HK-2 (cell line): ENCODE data around the gene NUDT11.
A peak's percentile ranks its signal among the peaks of the same experiment; 100 is the strongest.
"Not testable (repeated sequence)": the region's sequence is repeated elsewhere in the genome, so short reads cannot be mapped to it uniquely, and the experiment has no call there.

ENCODE experiments used
- DNase-seq: peaks from one replicate; pipeline ENCODE4 v3.0.0-alpha.2; 2018; ENCODE audit not compliant: unreplicated experiment

The NUDT11 gene

DNA sequence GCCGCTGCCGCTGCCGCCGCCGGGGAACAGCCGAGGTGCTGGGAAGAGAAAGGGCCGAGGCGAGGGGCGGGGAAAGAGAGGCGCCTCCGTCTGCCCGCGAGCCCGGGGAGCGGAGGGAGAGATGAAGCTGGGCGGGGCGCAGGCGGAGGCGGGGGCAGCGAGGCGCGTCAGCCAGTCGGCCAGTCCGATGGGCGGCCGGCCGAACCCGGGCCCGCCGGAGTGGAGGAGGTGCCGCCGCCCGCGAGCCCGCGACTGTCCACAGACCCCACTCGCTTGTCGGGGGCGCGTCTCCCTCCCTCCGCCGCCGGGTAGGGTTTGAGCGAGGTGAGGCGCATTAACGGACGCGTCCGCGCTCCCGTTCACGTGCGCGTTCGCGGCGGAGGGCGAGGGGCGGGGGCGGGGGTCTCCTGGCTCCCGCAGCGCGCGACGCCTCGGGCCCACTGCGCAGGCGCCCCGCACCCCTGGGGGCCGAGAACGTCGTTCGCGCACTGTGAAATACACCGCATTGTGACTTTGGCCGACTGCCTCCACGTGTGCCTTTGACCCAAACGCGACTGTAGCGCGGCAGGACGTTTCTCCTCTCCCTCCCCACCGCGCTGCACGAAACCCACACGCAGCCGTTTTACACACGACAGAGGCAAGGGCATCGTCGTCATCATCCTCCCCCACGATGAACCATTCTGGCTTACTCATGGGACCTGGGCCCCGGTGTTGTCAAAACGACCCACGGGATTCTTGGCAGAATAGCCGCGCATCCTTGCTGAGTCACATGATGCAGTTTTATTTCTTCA is at the start of gene NUDT11:
NUDT11 (minus strand) TSS at position 92 of the 791 bp plus-strand sequence. CDS start 148 bp downstream, outside the sequence.
- DNase-seq: peak; percentile 70

DNA sequence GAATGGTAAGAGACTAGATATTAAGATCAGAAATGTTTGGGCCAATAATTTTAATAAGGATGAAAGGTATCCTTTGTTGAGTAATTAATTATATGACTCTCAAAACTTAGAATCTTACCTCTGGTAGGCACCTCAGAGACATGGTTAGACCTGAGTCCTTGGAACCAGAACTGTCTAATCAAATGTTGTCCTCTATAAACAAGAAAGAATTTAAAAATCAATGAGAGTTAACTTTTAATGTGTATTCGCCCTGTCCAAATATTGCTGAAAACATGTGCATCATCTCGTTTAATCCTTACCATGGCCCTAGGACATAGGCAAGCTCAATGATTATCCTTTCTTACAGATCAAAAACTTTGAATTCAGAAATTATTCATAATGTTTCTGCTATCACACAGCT is 24.0 kb upstream of the NUDT11 start:
- no peak for DNase-seq

DNA sequence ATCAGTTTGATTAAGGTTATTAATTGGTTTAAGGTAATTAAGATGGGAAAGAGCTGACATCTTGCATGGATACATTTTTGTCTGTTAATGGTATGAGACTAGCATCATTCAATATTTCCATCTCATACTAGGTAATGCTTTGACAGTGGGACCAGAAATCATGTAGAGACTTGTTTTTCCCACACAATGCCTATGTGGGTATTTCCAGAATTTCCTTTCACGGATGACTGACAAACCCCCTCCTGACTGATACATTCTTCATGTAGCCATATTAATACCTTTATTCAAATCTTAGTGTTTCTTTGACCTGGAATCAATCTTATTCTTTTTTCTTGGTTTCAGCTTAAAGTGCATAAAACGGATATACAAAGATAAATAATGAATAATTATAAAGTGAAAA is 22.7 kb upstream of the NUDT11 start:
- DNase-seq: not testable (repeated sequence)

DNA sequence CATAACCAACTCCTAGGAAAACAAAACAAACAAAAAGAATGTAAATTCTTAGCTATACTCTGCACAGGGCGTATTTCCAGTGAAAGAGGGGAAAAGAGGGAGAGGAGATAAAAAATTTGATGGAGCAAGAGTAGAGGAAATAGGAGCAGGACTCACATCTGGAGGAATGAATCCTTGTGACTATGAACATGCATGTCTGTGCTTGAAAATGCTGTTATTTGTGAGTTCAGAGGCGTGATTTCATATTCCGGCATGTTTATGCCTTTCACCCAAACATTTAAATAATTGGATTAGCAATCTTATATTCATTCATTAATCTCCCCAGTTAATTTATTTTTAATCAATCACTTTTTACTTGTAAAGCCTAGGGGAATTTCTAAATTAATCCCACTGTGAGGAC is 11.2 kb upstream of the NUDT11 start:
- DNase-seq: no peak

DNA sequence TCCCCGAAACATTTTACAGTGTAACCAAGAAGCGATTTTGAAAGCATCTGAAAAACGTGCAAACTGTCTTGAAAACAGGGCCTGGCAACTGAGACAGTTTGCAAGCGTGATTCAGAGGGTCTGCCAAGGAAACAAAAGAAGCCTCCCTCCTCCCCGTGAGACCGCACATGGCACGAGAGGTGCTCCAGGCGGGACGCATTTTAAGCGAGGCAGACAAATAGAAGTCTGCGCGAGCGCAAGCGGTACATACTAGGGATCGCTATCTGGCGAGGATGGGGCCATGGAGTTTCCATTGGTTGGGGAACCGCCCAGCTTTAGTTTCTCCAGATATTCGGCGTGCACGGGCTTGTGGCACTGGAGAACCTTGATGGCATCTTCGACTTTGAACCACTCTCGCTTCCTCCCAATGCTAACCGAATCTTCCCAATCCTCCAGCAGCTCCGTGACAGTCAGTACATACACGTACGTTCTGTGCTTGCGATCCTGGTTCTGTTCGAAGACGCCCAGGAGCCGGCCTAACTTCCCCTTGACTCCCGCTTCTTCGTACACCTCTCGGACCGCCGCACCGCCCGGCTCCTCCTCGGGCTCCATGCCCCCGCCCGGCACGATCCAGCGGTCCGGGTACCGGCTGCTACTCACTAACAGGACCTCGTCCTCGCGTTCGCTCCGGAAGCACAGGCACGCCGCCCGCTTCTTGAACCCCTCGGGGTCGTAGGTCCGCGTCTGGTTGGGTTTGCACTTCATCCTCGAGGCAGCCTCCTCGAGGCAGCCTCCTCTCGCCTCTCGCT is 497 bp downstream of the NUDT11 start:
- peak; percentile 5 for DNase-seq

DNA sequence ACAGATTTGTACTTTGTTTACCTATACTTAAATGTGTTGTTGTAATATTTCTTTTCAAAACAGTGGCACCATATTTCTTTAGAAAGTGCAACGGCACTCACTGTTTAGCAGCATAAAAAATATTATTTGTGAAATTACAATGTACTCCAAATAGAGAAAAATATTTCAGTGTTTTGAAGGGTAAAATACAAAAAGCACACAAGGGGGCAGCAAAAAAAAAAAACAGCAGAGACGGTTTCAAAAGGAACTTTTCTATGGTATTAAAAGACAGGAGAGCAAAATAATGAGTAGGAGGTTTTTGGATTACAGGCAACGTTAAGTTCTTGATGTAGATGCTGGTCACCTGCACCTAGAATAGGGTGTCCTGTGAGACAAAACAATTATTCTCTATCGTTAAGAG is 2.0 kb downstream of the NUDT11 start:
- DNase-seq: no peak

DNA sequence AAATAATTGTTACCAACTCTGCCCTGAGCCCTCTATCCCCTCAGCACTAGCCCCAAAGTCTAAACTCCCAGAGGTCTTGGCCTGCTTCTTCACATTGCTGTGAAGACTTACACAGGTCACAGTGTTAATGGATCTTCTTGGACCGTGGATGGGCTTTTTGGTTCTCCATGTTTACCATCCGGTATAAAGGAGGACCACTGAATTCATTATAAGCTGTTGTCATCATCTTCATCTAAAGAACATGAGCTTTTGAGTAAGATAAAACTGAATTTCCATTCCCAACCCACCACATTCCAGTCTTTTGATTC is 8.5 kb downstream of the NUDT11 start:
- no peak for DNase-seq

DNA sequence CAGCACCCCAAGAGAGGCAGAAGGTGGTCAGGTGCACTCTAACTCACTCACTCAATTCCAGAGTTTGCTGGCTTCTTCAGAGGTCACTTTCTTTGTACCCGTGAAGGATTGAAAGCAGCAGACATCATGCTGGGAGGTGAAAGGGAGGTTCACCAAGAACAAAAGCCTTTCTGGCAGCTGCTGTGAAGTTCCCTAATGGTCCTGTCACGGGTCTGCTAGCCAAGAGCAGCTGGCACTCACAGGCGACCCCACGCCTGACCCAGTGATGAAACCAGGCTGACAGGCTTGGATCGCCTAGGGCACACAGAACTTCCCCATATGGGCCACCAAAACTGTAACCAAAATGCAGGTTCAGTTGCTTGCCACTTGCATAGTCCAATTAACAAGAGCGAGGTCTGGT is 11.8 kb downstream of the NUDT11 start:
- no peak for DNase-seq

DNA sequence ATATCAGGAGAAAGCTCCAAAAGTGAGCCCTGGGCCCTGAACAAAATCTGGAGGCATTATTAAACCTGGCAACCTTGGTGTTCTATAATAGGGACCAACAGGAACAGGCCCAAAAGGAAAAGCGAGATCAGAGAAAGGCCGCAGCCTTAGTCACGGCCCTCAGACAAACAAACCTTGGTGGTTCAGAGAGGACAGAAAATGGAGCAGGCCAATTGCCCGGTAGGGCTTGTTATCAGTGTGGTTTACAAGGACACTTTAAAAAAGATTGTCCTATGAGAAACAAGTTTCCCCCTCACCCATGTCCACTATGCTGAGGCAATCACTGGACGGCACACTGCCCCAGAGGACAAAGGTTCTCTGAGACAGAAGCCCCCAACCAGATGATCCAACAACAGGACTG is 14.0 kb downstream of the NUDT11 start:
- DNase-seq: not testable (repeated sequence)

DNA sequence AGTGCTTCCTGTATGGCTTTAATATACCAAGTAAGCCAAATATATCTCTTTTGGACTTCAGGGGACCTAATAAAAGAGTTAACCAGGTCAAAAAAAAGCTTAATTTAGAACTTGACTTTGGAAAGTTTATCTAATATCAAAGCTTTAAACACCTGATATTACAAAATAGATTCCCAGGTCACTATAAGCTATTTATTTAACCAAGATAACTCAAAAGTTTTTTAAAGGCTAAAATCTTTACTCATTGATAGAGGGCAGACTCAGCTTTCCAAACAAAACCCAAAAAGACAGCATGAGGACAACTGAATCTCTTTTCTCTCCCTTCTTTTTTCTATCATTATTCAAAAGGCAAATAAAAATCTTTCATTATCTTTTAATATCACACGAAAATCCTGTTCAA is 19.5 kb downstream of the NUDT11 start:
- DNase-seq: no peak

DNA sequence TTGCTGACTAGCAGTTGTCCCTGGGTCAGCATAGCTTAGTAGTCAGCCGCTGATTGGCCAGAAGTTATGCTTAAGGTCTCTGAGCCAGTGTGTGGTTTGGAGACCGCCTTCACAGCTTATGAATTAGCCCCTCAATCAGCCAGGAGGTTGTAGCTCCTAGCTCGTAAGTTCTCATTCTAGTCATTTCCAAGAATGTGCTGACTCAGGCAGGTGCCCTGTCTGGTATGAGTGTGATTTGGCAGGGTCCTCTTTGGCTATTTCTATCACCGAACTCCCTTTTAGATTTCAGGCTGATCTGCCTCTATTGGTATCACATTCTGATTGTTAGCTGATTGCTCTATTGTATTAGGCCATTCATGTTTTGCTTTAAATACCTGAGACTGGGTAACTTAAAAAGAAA is 33.1 kb downstream of the NUDT11 start:
- DNase-seq: no peak

DNA sequence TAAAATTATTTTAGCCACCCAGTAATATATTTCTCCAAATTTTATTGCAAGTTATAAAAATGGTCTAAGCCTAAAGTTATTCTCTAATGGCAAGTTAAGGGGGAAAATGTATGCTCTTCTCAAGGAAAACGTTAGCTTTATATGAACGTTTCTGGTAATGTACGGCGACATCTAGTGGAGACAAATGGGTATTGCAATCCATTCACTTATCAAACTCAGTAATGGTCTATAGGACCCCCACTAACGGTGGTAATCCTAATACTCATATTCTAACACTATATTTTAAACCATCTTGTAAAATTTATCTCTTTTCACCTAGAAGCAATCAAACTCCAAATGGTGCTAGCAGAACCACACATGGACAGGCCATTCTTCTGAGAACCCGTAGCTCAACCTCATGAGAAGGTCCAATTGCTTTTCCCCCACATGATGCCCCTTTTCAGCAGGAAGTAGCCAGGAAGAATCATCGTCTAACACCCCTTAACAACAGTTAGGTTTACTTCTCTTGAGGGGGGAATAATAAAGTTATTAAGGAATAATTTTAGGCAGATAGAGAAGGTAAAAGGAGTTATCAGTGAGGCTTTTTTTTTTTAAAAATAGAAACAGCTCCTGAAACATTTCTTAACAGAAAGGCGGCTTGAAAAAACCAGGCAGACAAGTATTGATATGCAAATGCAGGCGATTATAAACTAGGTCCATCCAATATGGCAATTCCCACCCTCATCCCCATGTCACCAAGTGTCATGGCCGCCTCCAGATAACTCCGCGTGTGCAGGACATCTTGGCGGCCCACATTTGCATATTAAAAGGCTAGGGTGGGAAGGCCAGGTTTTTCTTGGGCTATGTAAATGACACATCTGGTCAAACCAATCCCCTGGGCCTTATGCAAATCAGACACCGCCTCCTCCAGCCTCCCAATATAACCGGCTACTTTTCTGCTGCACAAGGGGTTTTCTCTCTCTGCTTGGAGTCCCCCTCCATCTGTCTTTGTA is 35.0 kb downstream of the NUDT11 start:
- no peak for DNase-seq

DNA sequence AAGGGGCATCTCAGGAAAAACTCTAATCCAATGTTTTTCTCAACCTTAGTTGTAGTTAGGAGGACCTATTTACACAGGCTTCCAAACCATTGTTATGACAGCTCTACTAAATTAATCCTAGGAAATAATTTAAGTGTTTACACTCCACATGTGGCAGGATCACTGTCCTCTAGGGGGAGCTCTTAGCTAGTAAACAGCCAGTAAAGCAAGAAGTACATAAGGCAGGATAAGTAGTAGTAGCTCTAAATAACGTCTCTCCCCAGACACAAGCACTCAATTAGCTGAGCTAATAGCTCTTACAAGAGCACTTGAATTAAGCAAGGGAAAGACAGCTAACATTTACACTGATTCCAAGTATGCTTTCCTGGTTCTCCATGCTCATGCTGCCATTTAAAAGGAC is 37.3 kb downstream of the NUDT11 start:
- DNase-seq: no peak

DNA sequence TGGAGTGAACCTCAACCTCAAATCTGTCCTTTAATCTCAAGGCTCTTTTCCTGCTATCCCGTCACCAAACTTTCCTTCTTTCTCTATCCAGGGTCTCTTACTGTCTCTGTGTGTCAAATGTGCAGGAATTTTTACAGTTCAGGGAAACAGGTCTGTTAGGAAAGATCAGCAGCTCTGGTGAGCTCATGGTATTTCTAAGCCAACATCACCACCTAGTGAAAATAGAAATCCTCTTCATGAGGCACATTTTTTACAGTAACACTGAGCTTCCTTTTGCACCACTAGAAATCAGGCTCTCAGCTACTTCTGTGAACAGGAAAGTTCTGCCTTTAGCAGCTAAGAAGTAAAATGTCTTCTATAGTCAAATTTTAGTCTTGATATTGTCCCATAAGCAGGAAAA is 39.6 kb downstream of the NUDT11 start:
- no peak for DNase-seq

DNA sequence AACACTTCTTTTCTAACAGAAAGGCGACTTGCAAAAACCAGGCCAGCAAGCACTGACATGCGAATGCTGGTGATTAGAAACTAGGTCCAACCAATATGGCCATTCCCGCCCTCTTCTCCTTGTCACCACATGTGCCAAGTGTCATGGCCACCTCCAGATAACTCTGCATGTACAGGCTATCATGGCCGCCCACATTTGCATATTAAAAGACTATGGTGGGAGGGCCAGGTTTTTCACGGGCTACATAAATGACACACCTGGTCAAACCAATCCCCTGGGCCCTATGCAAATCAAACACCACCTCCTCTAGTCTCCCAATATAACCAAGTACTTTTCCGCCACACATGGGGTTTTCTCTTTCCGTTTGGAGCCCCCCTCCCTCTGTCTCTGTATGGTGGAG is 40.1 kb downstream of the NUDT11 start:
- DNase-seq: no peak

DNA sequence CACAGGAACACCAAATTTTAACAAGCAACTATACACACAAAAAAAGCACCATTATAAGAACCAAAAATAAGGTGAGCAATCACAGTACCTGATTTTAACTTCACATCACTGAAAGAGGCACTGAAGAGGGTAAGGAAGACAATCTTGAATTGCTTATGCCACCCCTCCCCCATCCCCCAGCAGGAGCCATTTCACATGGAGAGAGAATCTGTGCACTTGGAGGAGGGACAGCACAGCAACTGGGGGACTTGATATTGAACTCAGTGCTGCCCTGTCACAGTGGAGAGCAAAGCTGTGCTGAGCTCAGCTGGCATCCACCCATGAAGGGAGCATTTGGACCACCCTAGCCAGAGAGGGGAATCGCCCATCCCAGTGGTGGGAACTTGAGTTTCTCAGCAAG is 56.0 kb downstream of the NUDT11 start:
- DNase-seq: no peak
